Measurements from ENCODE around the gene CPNE7.

The CPNE7 gene

GRCh38 chr16:89613954-89614459 is 38.4 kb downstream of the CPNE7 start:
- CTCF ChIA-PET = interaction anchor here (1.3 to 2.1 kb wide), 2 partner anchors 19 to 27 kb away, joined by 4 to 8 read pairs; no protein-coding TSS in a partner anchor
- no peak for DNase-seq (ENCODE audit: extremely low spot score)
- POLR2A ChIA-PET = interaction anchor here (1.0 to 1.5 kb wide), 3 partner anchors 41 to 49 kb away, joined by 3 to 4 read pairs (median 3); no protein-coding TSS in a partner anchor
- no peak for TF ChIP-seq ZNF384 (IDR thresholded peaks at IDR 0.05)
- TF ChIP-seq CTBP1 (IDR thresholded peaks at IDR 0.05; ENCODE audit: borderline replicate concordance) = no peak
- TF ChIP-seq ELF4 (IDR thresholded peaks at IDR 0.05) = no peak
- TF ChIP-seq PKNOX1 (IDR thresholded peaks at IDR 0.05) = no peak
- TF ChIP-seq BHLHE40 (IDR thresholded peaks at IDR 0.05; ENCODE audit: borderline replicate concordance) = no peak
- TF ChIP-seq FOXK2 (IDR thresholded peaks at IDR 0.05) = no peak
- no peak for TF ChIP-seq LEF1 (IDR thresholded peaks at IDR 0.05; ENCODE audit: borderline replicate concordance)
- TF ChIP-seq FOXM1 (IDR thresholded peaks at IDR 0.05; ENCODE audit: borderline replicate concordance) = no peak

GRCh38 chr16:89615176-89615575 is 39.6 kb downstream of the CPNE7 start:
- TF ChIP-seq SUZ12 (IDR thresholded peaks at IDR 0.05) (no peak), FOXK2 (IDR thresholded peaks at IDR 0.05) (no peak), ELF4 (IDR thresholded peaks at IDR 0.05) (no peak), HDGF (IDR thresholded peaks at IDR 0.05; ENCODE audit: borderline replicate concordance) (no peak), CTBP1 (IDR thresholded peaks at IDR 0.05; ENCODE audit: borderline replicate concordance) (no peak), BHLHE40 (IDR thresholded peaks at IDR 0.05; ENCODE audit: borderline replicate concordance) (no peak), PKNOX1 (IDR thresholded peaks at IDR 0.05) (no peak), LEF1 (IDR thresholded peaks at IDR 0.05; ENCODE audit: borderline replicate concordance) (no peak), L3MBTL2 (conservative IDR thresholded peaks at IDR 0.05) (no peak), FOXM1 (IDR thresholded peaks at IDR 0.05; ENCODE audit: borderline replicate concordance) (no peak), TARDBP (IDR thresholded peaks at IDR 0.05) (no peak), NFRKB (IDR thresholded peaks at IDR 0.05) (no peak), SP1 (IDR thresholded peaks at IDR 0.05) (no peak)
- no peak for DNase-seq (ENCODE audit: extremely low spot score)
- POLR2A ChIA-PET = interaction anchor here (1.2 to 1.4 kb wide), 2 partner anchors 50 to 367 kb away, joined by 3 to 4 read pairs; no protein-coding TSS in a partner anchor
- CTCF ChIA-PET = interaction anchor here (0.7 to 2.1 kb wide), 4 partner anchors 13 to 55 kb away, joined by 3 to 8 read pairs (median 6); no protein-coding TSS in a partner anchor

- ChIA-PET CTCF (interaction anchor here (0.6 to 2.1 kb wide), 6 partner anchors 8 to 55 kb away, joined by 3 to 8 read pairs (median 3); no protein-coding TSS in a partner anchor), POLR2A (interaction anchor here (1.2 to 1.4 kb wide), 2 partner anchors 50 to 368 kb away, joined by 3 to 4 read pairs; no protein-coding TSS in a partner anchor)
- no peak for TF ChIP-seq FOXK2 (IDR thresholded peaks at IDR 0.05)
- no peak for TF ChIP-seq L3MBTL2 (conservative IDR thresholded peaks at IDR 0.05)
- TF ChIP-seq FOXA1 (IDR thresholded peaks at IDR 0.05) = no peak
- no peak for TF ChIP-seq HDGF (IDR thresholded peaks at IDR 0.05; ENCODE audit: borderline replicate concordance)
- TF ChIP-seq NFRKB (IDR thresholded peaks at IDR 0.05) = no peak
- TF ChIP-seq CTBP1 (IDR thresholded peaks at IDR 0.05; ENCODE audit: borderline replicate concordance) = no peak
- no peak for TF ChIP-seq SUZ12 (IDR thresholded peaks at IDR 0.05)
- no peak for TF ChIP-seq TARDBP (IDR thresholded peaks at IDR 0.05)
- no peak for TF ChIP-seq BHLHE40 (IDR thresholded peaks at IDR 0.05; ENCODE audit: borderline replicate concordance)
- no peak for TF ChIP-seq ARNT (IDR thresholded peaks at IDR 0.05)
- TF ChIP-seq LEF1 (IDR thresholded peaks at IDR 0.05; ENCODE audit: borderline replicate concordance) = no peak
- TF ChIP-seq ELF4 (IDR thresholded peaks at IDR 0.05) = no peak
- TF ChIP-seq ZNF384 (IDR thresholded peaks at IDR 0.05) = no peak
- TF ChIP-seq FOXM1 (IDR thresholded peaks at IDR 0.05; ENCODE audit: borderline replicate concordance) = no peak
- peak; percentile 70 for DNase-seq (ENCODE audit: extremely low spot score)
Observed at GRCh38 chr16:89615596-89616090, 40.1 kb downstream of the CPNE7 start.

GRCh38 chr16:89616623-89617022 is 41.1 kb downstream of the CPNE7 start:
- POLR2A ChIA-PET = no interaction called here
- no peak for TF ChIP-seq SUZ12 (IDR thresholded peaks at IDR 0.05)
- TF ChIP-seq FOXA1 (IDR thresholded peaks at IDR 0.05) = no peak
- no peak for TF ChIP-seq FOXM1 (IDR thresholded peaks at IDR 0.05; ENCODE audit: borderline replicate concordance)
- TF ChIP-seq SP1 (IDR thresholded peaks at IDR 0.05) = no peak
- TF ChIP-seq ZNF384 (IDR thresholded peaks at IDR 0.05) = no peak
- TF ChIP-seq PKNOX1 (IDR thresholded peaks at IDR 0.05) = no peak
- TF ChIP-seq FOXK2 (IDR thresholded peaks at IDR 0.05) = no peak
- TF ChIP-seq HDGF (IDR thresholded peaks at IDR 0.05; ENCODE audit: borderline replicate concordance) = no peak
- TF ChIP-seq LEF1 (IDR thresholded peaks at IDR 0.05; ENCODE audit: borderline replicate concordance) = no peak
- TF ChIP-seq CTBP1 (IDR thresholded peaks at IDR 0.05; ENCODE audit: borderline replicate concordance) = no peak
- no peak for TF ChIP-seq ARNT (IDR thresholded peaks at IDR 0.05)
- no peak for TF ChIP-seq L3MBTL2 (conservative IDR thresholded peaks at IDR 0.05)
- no peak for TF ChIP-seq NFRKB (IDR thresholded peaks at IDR 0.05)
- no peak for TF ChIP-seq TARDBP (IDR thresholded peaks at IDR 0.05)
- no peak for TF ChIP-seq ELF4 (IDR thresholded peaks at IDR 0.05)
- TF ChIP-seq BHLHE40 (IDR thresholded peaks at IDR 0.05; ENCODE audit: borderline replicate concordance) = no peak
- CTCF ChIA-PET = no interaction called here
- no peak for DNase-seq (ENCODE audit: extremely low spot score)

- CTCF ChIA-PET = no interaction called here
- no peak for TF ChIP-seq TARDBP (IDR thresholded peaks at IDR 0.05)
- POLR2A ChIA-PET = no interaction called here
- no peak for DNase-seq (ENCODE audit: extremely low spot score)
Observed at GRCh38 chr16:89617036-89617435, 41.5 kb downstream of the CPNE7 start.

Data from HEK293T (cell line).